H1 (cell line): ENCODE results near the gene SLC38A5. TPM values are rescaled to one million over a fixed set of nuclear protein-coding genes. Genes with fewer than 3 reads are reported as not detected.

Source experiments
- BRCA1 ChIP-seq: IDR thresholded peaks from 2 replicates; pipeline ENCODE4 v1.6.1; 2012; ENCODE audit warnings: low read depth, low read length, improper control_type of control experiment
- HDAC2 ChIP-seq, 2 experiments: fragments of 300-600 bp in 1 of 2; sonication (generic) in 1 of 2; IDR thresholded peaks; 2 replicates each; pipeline ENCODE4 v1.6.1; 2011 to 2012; ENCODE audit warnings: low read depth in 2 of 2, low read length in 2 of 2, mild to moderate bottlenecking in 2 of 2, moderate library complexity in 2 of 2, borderline replicate concordance in 1 of 2, inconsistent platforms in 1 of 2
- KDM4A ChIP-seq: IDR thresholded peaks from one replicate; pipeline ENCODE4 v1.7.1; 2012; ENCODE audit warnings: low read depth, mild to moderate bottlenecking, moderate library complexity, low read length, inconsistent platforms; ENCODE audit not compliant: severe bottlenecking
- NRF1 ChIP-seq: IDR thresholded peaks from 2 replicates; pipeline ENCODE4 v1.6.1; 2011; ENCODE audit warnings: mild to moderate bottlenecking, low read depth, low read length, improper control_type of control experiment
- RAD21 ChIP-seq, 2 experiments: IDR thresholded peaks in 1 of 2; conservative IDR thresholded peaks in 1 of 2; 2 replicates each; pipeline ENCODE4 v1.6.1; 2011; ENCODE audit warnings: low read depth in 2 of 2, low read length in 2 of 2, improper control_type of control experiment in 1 of 2, inconsistent platforms in 1 of 2, mild to moderate bottlenecking in 1 of 2, moderate library complexity in 1 of 2
- SIX5 ChIP-seq: IDR thresholded peaks from 2 replicates; pipeline ENCODE4 v1.6.1; 2011; ENCODE audit warnings: mild to moderate bottlenecking, low read depth, low read length
- TAF1 ChIP-seq: IDR thresholded peaks from 2 replicates; pipeline ENCODE4 v1.6.1; 2011; ENCODE audit warnings: mild to moderate bottlenecking, low read depth, low read length
- polyA plus RNA-seq, 7 experiments: library from polyadenylated mRNA; depleted of rRNA in 3 of 7; stranded (reverse) in 5 of 7; unstranded in 2 of 7; fragments of >200 nt in 5 of 7; fragments of 200-250 nt in 2 of 7; gene quantifications; 1 replicate in 5 of 7; 2 replicates in 1 of 7; 4 replicates in 1 of 7; pipeline versions ENCODE4 v1.2.1 to v1.2.3, GENCODE V29; 2011 to 2013; ENCODE audit warnings: missing spikeins in 2 of 7, mixed read lengths in 2 of 7
- total RNA-seq: library from RNA; stranded (reverse); fragmentation: NEBNext Ultra II Directional; extraction: Animal tissue kit (Norgen Biotek cat#: 25700); gene quantifications from 2 replicates; pipeline ENCODE4 v1.2.1, GENCODE V29; 2021

The SLC38A5 gene
- total and polyA plus RNA-seq, 2 of the 8 experiments (the other 6 are each of a cell fraction or from before 2014, with no cell fraction given), result 70.9 to 106 TPM

DNA sequence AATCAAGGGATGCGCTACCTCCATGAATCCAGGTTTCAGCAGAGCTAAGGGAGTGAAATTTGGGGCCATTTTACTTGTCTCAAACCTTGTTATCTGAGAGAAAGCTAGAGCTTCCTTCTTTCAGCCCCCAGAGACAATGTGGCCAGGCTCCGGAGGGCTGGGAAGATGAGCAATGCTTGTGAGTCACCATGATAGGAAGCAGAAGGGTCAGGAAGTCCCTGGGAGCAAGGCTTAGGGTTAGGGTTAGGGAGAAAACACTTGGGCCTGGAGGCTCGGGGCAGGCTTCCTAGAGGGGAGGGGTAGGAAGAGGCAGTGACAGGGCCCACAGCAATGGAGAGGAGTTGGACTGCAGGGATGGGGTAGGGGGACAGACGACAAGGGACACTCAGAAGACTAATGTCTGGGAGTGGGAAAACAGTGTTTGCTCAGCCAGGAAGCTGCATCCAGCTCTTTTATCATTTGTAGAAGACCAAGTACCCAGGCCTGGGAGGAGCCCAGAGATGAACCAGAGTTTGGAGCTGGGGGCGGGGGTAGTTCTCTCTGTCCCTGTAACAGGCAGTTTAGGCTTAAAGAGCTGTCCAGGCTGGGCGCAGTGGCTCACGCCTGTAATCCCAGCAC lies 22.3 kb upstream of the SLC38A5 start (continued):
- TF ChIP-seq RAD21 (IDR thresholded peaks at IDR 0.05 in 1 of 2, conservative IDR thresholded peaks at IDR 0.05 in 1 of 2; ENCODE audit: low read depth in 2 of 2, low read length in 2 of 2) (no peak), SIX5 (no peak), NRF1 (no peak), HDAC2 (IDR thresholded peaks at IDR 0.05; ENCODE audit: borderline replicate concordance in 1 of 2, low read depth in 2 of 2, low read length in 2 of 2) (no peak), KDM4A (no peak), TAF1 (no peak), BRCA1 (no peak)
- TF ChIP-seq, all 59 proteins: peak for 0
